Mucosa of descending colon (tissue), 3 donors: ENCODE data around the gene ZNF236. TPM values are rescaled to one million over a fixed set of nuclear protein-coding genes. Genes with fewer than 3 reads are reported as not detected.

Experiments used
- ATAC-seq: fragments of 200-7000 bp; cut with Tn5 transposase; one replicate; pipeline ENCODE4 v1.9.1; 2020; ENCODE audit warnings: mild to moderate bottlenecking, moderate library complexity
- DNase-seq, 3 donors: peaks; one replicate each; pipeline ENCODE4 v3.0.0-alpha.2; 2020
- H3K36me3 ChIP-seq: fragments of 200-600 bp; one replicate; pipeline ENCODE4 v1.8.0; 2021; ENCODE audit warnings: low read depth, mild to moderate bottlenecking
- H3K4me1 ChIP-seq: fragments of 200-600 bp; one replicate; pipeline ENCODE4 v1.8.0; 2021; ENCODE audit warnings: low read depth, mild to moderate bottlenecking
- H3K4me3 ChIP-seq: fragments of 200-600 bp; one replicate; pipeline ENCODE4 v1.8.0; 2021; ENCODE audit warnings: mild to moderate bottlenecking
- H3K9me3 ChIP-seq: fragments of 200-600 bp; one replicate; pipeline ENCODE4 v1.8.0; 2021; ENCODE audit warnings: mild to moderate bottlenecking
- CTCF ChIP-seq: fragments of 200-600 bp; IDR thresholded peaks from one replicate; pipeline ENCODE4 v1.8.0; 2022; ENCODE audit warnings: antibody characterized with exemption, mild to moderate bottlenecking
- intact Hi-C, 2 donors: fragments of 100-400 bp; cut with DNase I in 1 of 2; cut with micrococcal nuclease in 1 of 2; formaldehyde crosslinking; loops; one replicate each; pipeline versions ENCODE4 v1.11.0 to v1.11.1; 2022; cut with DNase I, micrococcal nuclease
- total RNA-seq, 3 donors: library from RNA; stranded (reverse); fragmentation: NEBNext Ultra II Directional in 2 of 3; extraction: Animal tissue kit (Norgen Biotek cat#: 25700) in 2 of 3; gene quantifications; one replicate each; pipeline versions ENCODE4 v1.2.1 to v1.2.4, GENCODE V29; 2021 to 2023
- donor health status: DM: no; HTN: no; CAD: no; lungs with moderate emphysema.
- donor health status: DM: no; HTN: no; CAD: no.
- donor health status: DM: no; HTN: yes; CAD: no.

Gene ZNF236
- total RNA-seq, 3 donors from 2014 or later, result 14.8 to 27.9 (median 15.5) TPM

GRCh38 chr18:76993085-76993382 is 170.7 kb downstream of the ZNF236 start:
- no peaks in the 10 kb centered on the region for H3K36me3 ChIP-seq
- intact Hi-C loops, result no loop called here
- DNase-seq (no peak), ATAC-seq (no peak)
- no peak overlapping the region for H3K4me3 ChIP-seq
- TF ChIP-seq CTCF, result no peak
- no peaks in the 10 kb centered on the region for H3K9me3 ChIP-seq
- H3K4me1 ChIP-seq, result no peaks in the 10 kb centered on the region

GRCh38 chr18:76993573-76993972 is 171.2 kb downstream of the ZNF236 start:
- DNase-seq (no peak), ATAC-seq (no peak)
- no peaks in the 10 kb centered on the region for H3K36me3 ChIP-seq
- no peaks in the 10 kb centered on the region for H3K9me3 ChIP-seq
- intact Hi-C loops, result no loop called here
- no peak overlapping the region for H3K4me3 ChIP-seq
- TF ChIP-seq CTCF, result no peak
- no peaks in the 10 kb centered on the region for H3K4me1 ChIP-seq

GRCh38 chr18:76994086-76994654 is 171.8 kb downstream of the ZNF236 start:
- Histone ChIP-seq H3K4me3 (no peak overlapping the region), H3K9me3 (no peaks in the 10 kb centered on the region), H3K4me1 (no peaks in the 10 kb centered on the region), H3K36me3 (no peaks in the 10 kb centered on the region)
- intact Hi-C loops, result no loop called here
- DNase-seq (no peak), ATAC-seq (no peak)
- TF ChIP-seq CTCF, result no peak

GRCh38 chr18:76995896-76996295 is 173.5 kb downstream of the ZNF236 start:
- intact Hi-C loops, result no loop called here
- ATAC-seq (no peak), DNase-seq (no peak)
- Histone ChIP-seq H3K4me3 (no peak overlapping the region), H3K9me3 (no peaks in the 10 kb centered on the region), H3K36me3 (no peaks in the 10 kb centered on the region), H3K4me1 (no peaks in the 10 kb centered on the region)
- TF ChIP-seq CTCF, result no peak

GRCh38 chr18:76996429-76996828 is 174.1 kb downstream of the ZNF236 start:
- no peak for TF ChIP-seq CTCF
- intact Hi-C loops, result no loop called here
- H3K36me3 ChIP-seq, result no peaks in the 10 kb centered on the region
- DNase-seq, result no peak
- H3K4me3 ChIP-seq, result no peak overlapping the region
- no peaks in the 10 kb centered on the region for H3K9me3 ChIP-seq
- no peak for ATAC-seq
- H3K4me1 ChIP-seq, result no peaks in the 10 kb centered on the region
